ENCODE data around the gene REPIN1. TPM values are rescaled to one million over a fixed set of nuclear protein-coding genes. Genes with fewer than 3 reads are reported as not detected.

REPIN1 gene
- total and polyA plus RNA-seq, 4 donors = 31.0 to 124 (median 87.9) TPM

DNA sequence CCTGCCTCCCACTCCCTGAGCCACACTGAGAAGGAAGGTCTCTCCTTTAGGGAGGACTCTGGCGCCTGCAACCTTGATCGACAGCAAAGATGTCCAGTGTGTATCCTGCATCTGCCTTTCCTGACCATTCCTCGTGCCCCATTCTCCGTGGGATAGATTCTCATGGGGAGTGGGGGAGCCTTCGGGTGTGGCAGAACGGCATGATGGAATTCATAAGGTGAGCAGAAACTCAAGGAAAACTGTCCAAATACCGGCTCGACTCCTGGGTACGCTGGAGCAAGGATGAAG, 26.6 kb upstream of the REPIN1 start:
- 89% methylated on average over 3 of the region's 9 CpGs for WGBS (ENCODE audit: insufficient coverage)
- Histone ChIP-seq H3K9me3 (ENCODE audit: control insufficient read depth, insufficient read depth, low read length) (no peaks in the 10 kb centered on the region), H3K4me3 (ENCODE audit: low read depth, low read length) (no peak overlapping the region), H3K4me1 (ENCODE audit: control insufficient read depth, insufficient read depth, low read length) (peaks cover 40% of the 10 kb centered on the region), H3K27me3 (ENCODE audit: control insufficient read depth, insufficient read depth, low read length) (peaks cover 15% of the 10 kb centered on the region), H3K36me3 (ENCODE audit: control insufficient read depth, insufficient read depth, low read length) (peaks cover 28% of the 10 kb centered on the region), H3K27ac (ENCODE audit: low read depth, low read length) (peak overlapping the region; percentile 57)
- DNase-seq (ENCODE audit: low read depth in 4 of 6, low spot score in 6 of 6) = no peak

DNA sequence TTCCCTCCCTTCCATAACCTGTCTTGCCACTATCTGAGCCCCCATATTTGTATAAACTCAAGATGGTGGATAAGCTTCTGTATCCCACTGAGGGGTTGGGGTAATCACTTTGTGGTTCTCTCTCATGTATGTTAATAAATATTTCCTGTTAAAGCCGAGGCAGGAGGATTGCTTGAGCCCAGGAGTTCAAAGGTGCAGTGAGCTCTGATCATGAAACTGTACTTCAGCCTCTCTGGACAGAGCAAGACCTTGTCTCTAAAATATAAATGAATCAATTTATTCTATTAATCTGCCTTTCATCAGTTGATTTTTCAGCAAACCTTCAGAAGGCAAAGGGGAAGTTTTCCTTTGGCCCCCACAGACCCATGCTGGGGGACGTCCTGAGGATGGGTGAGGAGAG, 25.4 kb upstream of the REPIN1 start:
- Histone ChIP-seq H3K36me3 (ENCODE audit: control insufficient read depth, insufficient read depth, low read length) (peaks cover 17% of the 10 kb centered on the region), H3K27ac (ENCODE audit: low read depth, low read length) (no peak overlapping the region), H3K9me3 (ENCODE audit: control insufficient read depth, insufficient read depth, low read length) (no peaks in the 10 kb centered on the region), H3K4me3 (ENCODE audit: low read depth, low read length) (no peak overlapping the region), H3K27me3 (ENCODE audit: control insufficient read depth, insufficient read depth, low read length) (peaks cover 15% of the 10 kb centered on the region), H3K4me1 (ENCODE audit: control insufficient read depth, insufficient read depth, low read length) (peaks cover 36% of the 10 kb centered on the region)
- no peak for DNase-seq (ENCODE audit: low read depth in 4 of 6, low spot score in 6 of 6)
- 100% methylated on average over 1 of the region's 2 CpGs for WGBS (ENCODE audit: insufficient coverage)

DNA sequence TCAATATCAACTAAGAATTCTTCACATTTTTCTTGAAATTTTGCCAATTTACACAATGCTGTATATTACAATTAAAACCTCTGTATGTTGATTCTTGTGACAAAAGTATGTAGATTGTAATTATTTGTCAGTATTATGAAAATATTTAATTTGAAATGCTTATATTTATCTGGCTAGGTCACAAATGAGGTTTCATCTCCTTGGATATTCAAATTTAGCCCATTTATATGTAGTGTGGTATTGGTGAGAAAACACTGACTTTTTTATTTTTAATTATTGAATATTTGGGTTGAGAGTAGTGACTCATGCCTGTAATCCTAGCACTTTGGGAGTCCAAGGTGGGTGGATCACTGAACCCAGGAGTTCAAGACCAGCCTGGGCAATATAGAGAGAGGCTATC, 24.3 kb upstream of the REPIN1 start:
- H3K4me3 ChIP-seq (ENCODE audit: low read depth, low read length) = no peak overlapping the region
- no peaks in the 10 kb centered on the region for H3K9me3 ChIP-seq (ENCODE audit: control insufficient read depth, insufficient read depth, low read length)
- no peak for DNase-seq (ENCODE audit: low read depth in 4 of 6, low spot score in 6 of 6)
- no peak overlapping the region for H3K27ac ChIP-seq (ENCODE audit: low read depth, low read length)
- H3K4me1 ChIP-seq (ENCODE audit: control insufficient read depth, insufficient read depth, low read length) = peaks cover 26% of the 10 kb centered on the region
- H3K27me3 ChIP-seq (ENCODE audit: control insufficient read depth, insufficient read depth, low read length) = peaks cover 15% of the 10 kb centered on the region
- H3K36me3 ChIP-seq (ENCODE audit: control insufficient read depth, insufficient read depth, low read length) = peaks cover 8% of the 10 kb centered on the region

DNA sequence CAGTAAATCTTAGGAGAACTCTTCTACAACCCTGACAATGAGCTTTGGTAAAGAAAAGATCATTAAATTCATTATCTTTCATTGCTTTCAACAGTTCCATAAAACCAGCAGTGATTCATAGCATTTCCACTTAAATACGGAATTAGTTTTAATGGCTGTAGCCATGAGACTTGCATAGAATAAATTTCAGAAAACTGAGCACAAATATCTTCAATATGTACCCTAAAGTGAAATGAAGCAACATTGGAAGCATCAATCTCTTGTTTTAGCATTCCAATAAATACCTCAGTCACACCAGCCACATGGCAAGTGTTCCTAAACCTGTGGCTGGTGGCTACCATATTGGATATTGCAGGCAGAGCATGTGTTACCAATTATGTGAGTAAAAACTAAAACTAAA, 23.6 kb upstream of the REPIN1 start:
- H3K27ac ChIP-seq (ENCODE audit: low read depth, low read length) = no peak overlapping the region
- H3K9me3 ChIP-seq (ENCODE audit: control insufficient read depth, insufficient read depth, low read length) = no peaks in the 10 kb centered on the region
- peaks cover 4% of the 10 kb centered on the region for H3K36me3 ChIP-seq (ENCODE audit: control insufficient read depth, insufficient read depth, low read length)
- peaks cover 10% of the 10 kb centered on the region for H3K27me3 ChIP-seq (ENCODE audit: control insufficient read depth, insufficient read depth, low read length)
- no peak overlapping the region for H3K4me3 ChIP-seq (ENCODE audit: low read depth, low read length)
- peaks cover 19% of the 10 kb centered on the region for H3K4me1 ChIP-seq (ENCODE audit: control insufficient read depth, insufficient read depth, low read length)
- DNase-seq (ENCODE audit: low read depth in 4 of 6, low spot score in 6 of 6) = no peak
- WGBS (ENCODE audit: insufficient coverage) = no CpG with 5 or more reads among the region's 1 CpG

DNA sequence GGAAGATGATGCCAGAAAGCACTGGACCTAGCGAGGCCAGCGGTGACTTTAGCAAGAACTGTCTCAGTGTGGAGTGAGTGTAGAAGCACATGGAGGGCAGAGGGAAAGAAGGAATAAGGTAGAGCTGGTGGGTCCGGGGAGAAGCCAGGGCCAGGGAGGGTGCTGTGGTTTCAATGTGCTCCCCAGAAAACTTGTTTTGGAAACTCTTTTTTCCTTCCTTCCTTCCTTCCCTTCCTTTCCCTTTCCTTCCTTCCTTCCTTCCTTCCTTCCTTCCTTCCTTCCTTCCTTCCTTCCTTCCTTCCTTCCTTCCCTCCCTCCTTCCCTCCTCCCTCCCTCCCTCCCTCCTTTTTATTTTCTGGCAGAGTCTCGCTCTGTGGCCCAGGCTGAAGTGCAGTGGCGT, 21.7 kb upstream of the REPIN1 start:
- Histone ChIP-seq H3K9me3 (ENCODE audit: control insufficient read depth, insufficient read depth, low read length) (no peaks in the 10 kb centered on the region), H3K36me3 (ENCODE audit: control insufficient read depth, insufficient read depth, low read length) (no peaks in the 10 kb centered on the region), H3K27me3 (ENCODE audit: control insufficient read depth, insufficient read depth, low read length) (no peaks in the 10 kb centered on the region), H3K4me3 (ENCODE audit: low read depth, low read length) (no peak overlapping the region), H3K4me1 (ENCODE audit: control insufficient read depth, insufficient read depth, low read length) (peaks cover 2% of the 10 kb centered on the region), H3K27ac (ENCODE audit: low read depth, low read length) (no peak overlapping the region)
- WGBS (ENCODE audit: insufficient coverage) = 73% methylated on average over 4 of the region's 5 CpGs
- no peak for DNase-seq (ENCODE audit: low read depth in 4 of 6, low spot score in 6 of 6)

DNA sequence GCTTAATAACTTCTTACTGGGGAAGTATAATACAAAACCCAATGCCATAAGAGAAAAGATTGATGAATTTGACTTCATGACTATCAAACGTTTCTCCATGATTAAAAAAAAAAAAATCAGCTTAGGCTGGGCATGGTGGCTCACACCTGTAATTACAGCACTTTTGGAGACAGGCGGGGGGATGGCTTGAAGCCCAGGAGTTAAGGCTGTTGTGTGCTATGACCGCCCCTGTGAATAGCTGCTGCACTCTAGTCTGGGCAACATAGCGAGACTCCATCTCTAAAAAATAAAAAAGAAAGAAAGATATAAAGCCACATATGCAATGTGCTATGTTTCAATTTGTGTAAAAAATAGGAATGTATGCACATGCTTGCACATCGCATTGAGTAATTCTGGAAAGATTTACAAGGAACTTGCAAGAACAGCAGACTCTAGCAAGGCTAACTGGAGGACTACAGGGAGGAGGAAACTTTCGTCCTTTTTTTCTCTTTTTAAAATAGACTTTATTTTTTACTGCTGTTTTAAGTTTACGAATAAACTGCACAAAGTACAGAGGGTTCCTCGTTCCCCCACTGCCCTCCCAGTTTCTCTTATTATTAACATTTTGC, 16.9 kb upstream of the REPIN1 start:
- Histone ChIP-seq H3K27me3 (ENCODE audit: control insufficient read depth, insufficient read depth, low read length) (no peaks in the 10 kb centered on the region), H3K36me3 (ENCODE audit: control insufficient read depth, insufficient read depth, low read length) (no peaks in the 10 kb centered on the region), H3K4me3 (ENCODE audit: low read depth, low read length) (no peak overlapping the region), H3K27ac (ENCODE audit: low read depth, low read length) (no peak overlapping the region), H3K9me3 (ENCODE audit: control insufficient read depth, insufficient read depth, low read length) (no peaks in the 10 kb centered on the region), H3K4me1 (ENCODE audit: control insufficient read depth, insufficient read depth, low read length) (no peaks in the 10 kb centered on the region)
- no CpG with 5 or more reads among the region's 8 CpGs for WGBS (ENCODE audit: insufficient coverage)
- no peak for DNase-seq (ENCODE audit: low read depth in 4 of 6, low spot score in 6 of 6)

DNA sequence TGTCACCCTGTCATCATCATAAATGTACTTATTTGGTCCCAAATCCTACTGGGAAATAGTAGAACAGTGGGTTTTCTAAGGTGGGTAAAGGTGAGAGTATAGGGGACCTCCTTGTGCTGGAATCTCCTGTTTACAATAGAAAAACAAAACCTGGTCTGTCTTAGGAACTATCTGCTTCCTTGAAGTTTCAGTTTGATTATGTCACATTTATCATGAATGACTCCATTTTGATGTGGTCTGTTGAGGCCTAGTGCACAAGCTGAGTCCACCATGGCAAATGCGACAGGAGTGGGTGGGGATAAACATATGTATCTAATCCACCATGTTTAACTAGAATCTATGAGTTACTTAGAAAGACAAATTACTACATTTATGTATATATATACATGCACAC, 13.0 kb upstream of the REPIN1 start:
- Histone ChIP-seq H3K4me3 (ENCODE audit: low read depth, low read length) (no peak overlapping the region), H3K4me1 (ENCODE audit: control insufficient read depth, insufficient read depth, low read length) (no peaks in the 10 kb centered on the region)
- no CpG with 5 or more reads among the region's 1 CpG for whole genome bisulfite sequencing (ENCODE audit: insufficient coverage)

DNA sequence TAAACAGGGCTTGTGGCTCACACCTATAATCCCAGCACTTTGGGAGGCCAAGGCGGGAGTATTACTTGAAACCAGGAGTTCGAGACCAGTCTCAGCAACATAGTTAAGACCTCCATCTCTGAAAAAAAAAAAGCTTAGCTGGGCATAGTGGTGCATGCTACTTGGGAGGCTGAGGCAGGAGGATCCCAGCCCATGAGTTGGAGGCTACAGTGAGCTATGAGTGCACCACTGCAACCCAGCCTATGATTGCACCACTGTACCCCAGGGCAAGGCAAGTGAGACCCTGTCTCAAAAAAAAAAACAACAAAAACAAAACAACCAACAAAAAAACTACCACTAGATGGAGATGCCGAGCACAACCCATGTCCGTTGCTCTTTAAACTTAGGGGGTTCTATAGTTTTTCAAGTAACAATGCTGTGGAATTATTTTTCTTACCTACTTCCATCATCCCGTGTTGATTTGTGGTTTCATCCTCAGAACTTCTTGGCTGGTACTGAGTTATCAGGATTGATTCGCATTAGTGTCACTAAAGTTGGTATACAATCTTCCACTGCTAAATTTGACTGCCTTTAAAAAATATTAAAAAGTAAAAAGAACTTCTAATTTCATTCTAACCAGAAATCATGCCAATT, 12.2 kb upstream of the REPIN1 start:
- WGBS (ENCODE audit: insufficient coverage) = 80% methylated on average over 1 of the region's 6 CpGs
- H3K27me3 ChIP-seq (ENCODE audit: control insufficient read depth, insufficient read depth, low read length) = no peaks in the 10 kb centered on the region
- H3K9me3 ChIP-seq (ENCODE audit: control insufficient read depth, insufficient read depth, low read length) = no peaks in the 10 kb centered on the region
- DNase-seq (ENCODE audit: low read depth in 4 of 6, low spot score in 6 of 6) = peak in 2 of 6 donors; percentile 66 to 81
- H3K4me1 ChIP-seq (ENCODE audit: control insufficient read depth, insufficient read depth, low read length) = peaks cover 2% of the 10 kb centered on the region
- H3K4me3 ChIP-seq (ENCODE audit: low read depth, low read length) = no peak overlapping the region
- no peaks in the 10 kb centered on the region for H3K36me3 ChIP-seq (ENCODE audit: control insufficient read depth, insufficient read depth, low read length)
- no peak overlapping the region for H3K27ac ChIP-seq (ENCODE audit: low read depth, low read length)

More for the DNA sequence above, 13.0 kb upstream of the REPIN1 start:
- no peaks in the 10 kb centered on the region for H3K9me3 ChIP-seq (ENCODE audit: control insufficient read depth, insufficient read depth, low read length)
- DNase-seq (ENCODE audit: low read depth in 4 of 6, low spot score in 6 of 6) = no peak
- no peak overlapping the region for H3K27ac ChIP-seq (ENCODE audit: low read depth, low read length)
- no peaks in the 10 kb centered on the region for H3K36me3 ChIP-seq (ENCODE audit: control insufficient read depth, insufficient read depth, low read length)
- H3K27me3 ChIP-seq (ENCODE audit: control insufficient read depth, insufficient read depth, low read length) = no peaks in the 10 kb centered on the region

DNA sequence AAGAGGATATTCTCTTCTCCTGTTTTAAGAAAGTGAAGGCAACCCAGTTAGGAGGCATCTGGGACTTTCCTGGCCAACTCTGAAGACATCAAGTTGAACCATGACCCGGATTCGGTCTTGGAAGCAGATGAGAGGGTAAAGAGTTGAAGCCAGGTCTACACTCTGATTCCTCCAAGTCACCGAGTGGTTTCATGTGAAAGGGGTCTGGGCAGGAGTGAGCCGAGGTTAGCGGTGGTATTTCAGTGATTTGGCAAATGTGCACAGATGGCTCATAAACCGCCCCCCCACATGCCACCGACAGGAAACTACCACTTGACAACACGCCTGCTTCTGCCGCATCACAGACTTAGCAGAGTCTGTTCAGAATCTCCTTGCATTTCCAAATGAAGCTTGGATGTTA, 11.4 kb upstream of the REPIN1 start:
- Histone ChIP-seq H3K36me3 (ENCODE audit: control insufficient read depth, insufficient read depth, low read length) (no peaks in the 10 kb centered on the region), H3K27me3 (ENCODE audit: control insufficient read depth, insufficient read depth, low read length) (no peaks in the 10 kb centered on the region), H3K27ac (ENCODE audit: low read depth, low read length) (no peak overlapping the region), H3K4me1 (ENCODE audit: control insufficient read depth, insufficient read depth, low read length) (peaks cover 9% of the 10 kb centered on the region), H3K4me3 (ENCODE audit: low read depth, low read length) (no peak overlapping the region), H3K9me3 (ENCODE audit: control insufficient read depth, insufficient read depth, low read length) (no peaks in the 10 kb centered on the region)
- DNase-seq (ENCODE audit: low read depth in 4 of 6, low spot score in 6 of 6) = no peak
- 76% methylated on average over 5 of the region's 9 CpGs for WGBS (ENCODE audit: insufficient coverage)

DNA sequence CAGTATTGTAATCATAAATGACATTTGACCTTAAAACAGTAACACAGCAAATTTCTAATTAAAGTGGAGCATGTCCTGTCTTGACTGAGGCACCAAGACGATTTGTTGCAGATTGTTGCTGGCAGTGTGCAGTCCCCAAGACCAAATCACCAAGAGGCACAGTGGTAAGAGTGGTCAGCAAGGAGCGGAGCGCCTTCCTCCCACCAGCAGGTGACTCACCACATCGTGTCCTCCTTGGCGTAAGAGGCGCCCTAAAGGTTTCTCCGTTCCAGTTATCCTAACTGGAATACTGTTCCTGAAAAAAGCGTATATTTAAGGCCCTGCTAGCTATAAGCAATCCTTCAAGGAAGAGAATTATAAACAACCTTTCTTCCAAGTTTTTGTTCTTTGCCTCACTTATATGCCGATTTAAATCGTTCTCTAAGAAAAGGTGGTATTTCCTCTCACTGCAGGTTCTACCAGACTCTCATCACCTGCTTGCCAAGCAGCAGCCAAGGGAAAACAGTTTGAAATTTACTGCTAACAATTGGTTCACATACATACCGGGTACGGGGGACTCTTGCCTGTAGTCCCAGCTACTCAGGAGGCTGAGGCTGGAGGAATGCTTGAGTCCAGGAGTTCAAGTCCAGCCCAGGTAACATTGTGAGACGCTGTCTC, 10.7 kb upstream of the REPIN1 start:
- peaks cover 9% of the 10 kb centered on the region for H3K4me1 ChIP-seq (ENCODE audit: control insufficient read depth, insufficient read depth, low read length)
- DNase-seq (ENCODE audit: low read depth in 4 of 6, low spot score in 6 of 6) = no peak
- no peaks in the 10 kb centered on the region for H3K27me3 ChIP-seq (ENCODE audit: control insufficient read depth, insufficient read depth, low read length)
- H3K27ac ChIP-seq (ENCODE audit: low read depth, low read length) = no peak overlapping the region
- WGBS (ENCODE audit: insufficient coverage) = 80% methylated on average over 7 of the region's 13 CpGs
- no peaks in the 10 kb centered on the region for H3K36me3 ChIP-seq (ENCODE audit: control insufficient read depth, insufficient read depth, low read length)
- H3K4me3 ChIP-seq (ENCODE audit: low read depth, low read length) = no peak overlapping the region
- H3K9me3 ChIP-seq (ENCODE audit: control insufficient read depth, insufficient read depth, low read length) = no peaks in the 10 kb centered on the region

All from spinal cord (tissue), 10 donors.